ENCODE measurements around the gene ADAT3.

ADAT3 gene

GRCh38 chr19:1952635-1953034, 47.4 kb downstream of the ADAT3 start:
- TF ChIP-seq, protein P1, sequence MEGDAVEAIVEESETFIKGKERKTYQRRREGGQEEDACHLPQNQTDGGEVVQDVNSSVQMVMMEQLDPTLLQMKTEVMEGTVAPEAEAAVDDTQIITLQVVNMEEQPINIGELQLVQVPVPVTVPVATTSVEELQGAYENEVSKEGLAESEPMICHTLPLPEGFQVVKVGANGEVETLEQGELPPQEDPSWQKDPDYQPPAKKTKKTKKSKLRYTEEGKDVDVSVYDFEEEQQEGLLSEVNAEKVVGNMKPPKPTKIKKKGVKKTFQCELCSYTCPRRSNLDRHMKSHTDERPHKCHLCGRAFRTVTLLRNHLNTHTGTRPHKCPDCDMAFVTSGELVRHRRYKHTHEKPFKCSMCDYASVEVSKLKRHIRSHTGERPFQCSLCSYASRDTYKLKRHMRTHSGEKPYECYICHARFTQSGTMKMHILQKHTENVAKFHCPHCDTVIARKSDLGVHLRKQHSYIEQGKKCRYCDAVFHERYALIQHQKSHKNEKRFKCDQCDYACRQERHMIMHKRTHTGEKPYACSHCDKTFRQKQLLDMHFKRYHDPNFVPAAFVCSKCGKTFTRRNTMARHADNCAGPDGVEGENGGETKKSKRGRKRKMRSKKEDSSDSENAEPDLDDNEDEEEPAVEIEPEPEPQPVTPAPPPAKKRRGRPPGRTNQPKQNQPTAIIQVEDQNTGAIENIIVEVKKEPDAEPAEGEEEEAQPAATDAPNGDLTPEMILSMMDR (IDR thresholded peaks at IDR 0.05; ENCODE audit: borderline replicate concordance, insufficient read depth, low read depth, low read length): no peak
- H3K4me3 ChIP-seq (ENCODE audit: low read depth, low read length): no peak overlapping the region

DNA sequence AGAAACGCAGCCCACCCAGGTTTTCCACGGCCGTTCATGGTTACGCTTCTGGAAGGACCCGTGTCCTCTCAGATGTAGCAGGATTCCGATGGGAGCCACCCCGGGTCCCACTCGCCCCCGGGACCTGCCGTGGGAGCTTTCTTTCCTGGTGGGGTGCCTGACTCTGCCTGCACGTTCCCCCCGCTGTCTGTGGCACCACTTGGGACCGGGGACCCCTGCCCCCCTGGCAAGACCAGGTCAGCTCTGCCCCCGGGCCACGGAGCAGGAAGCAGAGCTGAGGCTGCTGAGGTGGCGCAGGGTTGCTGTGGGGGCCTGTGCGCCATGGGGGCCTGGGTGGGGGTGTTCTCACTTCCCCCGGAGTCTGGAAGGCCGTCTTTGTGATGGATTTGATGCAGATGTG, 47.8 kb downstream of the ADAT3 start:
- TF ChIP-seq, protein P1 (IDR thresholded peaks at IDR 0.05; ENCODE audit: borderline replicate concordance, insufficient read depth, low read depth, low read length): no peak
- H3K4me3 ChIP-seq (ENCODE audit: low read depth, low read length): no peak overlapping the region

- TF ChIP-seq, protein P1 (IDR thresholded peaks at IDR 0.05; ENCODE audit: borderline replicate concordance, insufficient read depth, low read depth, low read length): no peak
These were observed 48.4 kb downstream of the ADAT3 start for GRCh38 chr19:1953441-1954094.

DNA sequence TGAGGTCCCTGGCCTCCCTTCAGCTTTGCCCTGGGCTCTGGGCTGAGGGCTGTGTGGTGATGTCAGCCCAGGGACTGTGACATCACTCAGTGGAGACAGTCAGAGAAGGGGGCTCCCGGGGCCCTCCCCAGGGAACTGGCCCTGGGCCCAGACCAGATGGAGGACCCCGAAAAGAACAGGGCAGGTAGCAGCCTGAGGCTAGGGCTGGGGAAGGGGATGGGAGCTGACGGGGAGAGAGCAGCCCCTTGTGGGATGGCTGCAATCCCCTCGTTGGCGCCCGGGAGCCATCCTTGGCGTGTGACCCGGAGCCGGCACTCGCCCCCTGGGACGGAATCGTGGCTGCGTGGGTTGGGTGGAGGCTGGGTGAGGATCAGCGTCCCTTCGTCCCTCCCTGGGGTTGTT, 49.3 kb downstream of the ADAT3 start:
- H3K4me3 ChIP-seq (ENCODE audit: low read depth, low read length): no peak overlapping the region
- TF ChIP-seq, protein P1 (IDR thresholded peaks at IDR 0.05; ENCODE audit: borderline replicate concordance, insufficient read depth, low read depth, low read length): no peak

More at GRCh38 chr19:1953441-1954094, 48.4 kb downstream of the ADAT3 start:
- H3K4me3 ChIP-seq (ENCODE audit: low read depth, low read length): no peak overlapping the region

GRCh38 chr19:1955171-1956121, 50.2 kb downstream of the ADAT3 start:
- TF ChIP-seq, protein P1 (IDR thresholded peaks at IDR 0.05; ENCODE audit: borderline replicate concordance, insufficient read depth, low read depth, low read length): no peak

GRCh38 chr19:1956122-1956494, 50.9 kb downstream of the ADAT3 start:
- no peak overlapping the region for H3K4me3 ChIP-seq (ENCODE audit: low read depth, low read length)
- TF ChIP-seq, protein P1 (IDR thresholded peaks at IDR 0.05; ENCODE audit: borderline replicate concordance, insufficient read depth, low read depth, low read length): no peak

More at GRCh38 chr19:1955171-1956121, 50.2 kb downstream of the ADAT3 start:
- H3K4me3 ChIP-seq (ENCODE audit: low read depth, low read length): no peak overlapping the region
